Dermis blood vessel endothelial cell (primary cell): ENCODE results near the gene CX3CL1. TPM values are rescaled to one million over a fixed set of nuclear protein-coding genes. Genes with fewer than 3 reads are reported as not detected.

Source experiments
- total RNA-seq: library from RNA; depleted of rRNA; stranded (reverse); fragments of >200 nt; gene quantifications from 2 replicates; pipeline ENCODE4 v1.2.3, GENCODE V29; 2014

CX3CL1 gene
- total RNA-seq, 1 donor from 2014 or later = 31.7 TPM

Other genes starting within 250 kb of the CX3CL1 start
- 87.3 and 89.0 TPM in 2 replicates for gene PSME3IP1, start 186.5 kb upstream of the CX3CL1 start, total RNA-seq
- gene RSPRY1, start 186.2 kb upstream of the CX3CL1 start, total RNA-seq = 50.4 and 58.6 TPM in 2 replicates
- gene ARL2BP, start 127.2 kb upstream of the CX3CL1 start, total RNA-seq = 85.3 and 106 TPM in 2 replicates
- 13.8 and 16.9 TPM in 2 replicates for gene PLLP, start 87.8 kb upstream of the CX3CL1 start, total RNA-seq
- gene CCL22, start 13.7 kb upstream of the CX3CL1 start, total RNA-seq = not detected in 2 replicates
- gene CCL17, start 32.3 kb downstream of the CX3CL1 start, total RNA-seq = not detected in 2 replicates
- gene CIAPIN1, start 74.9 kb downstream of the CX3CL1 start, total RNA-seq = 70.5 and 92.1 TPM in 2 replicates
- gene COQ9, start 75.0 kb downstream of the CX3CL1 start, total RNA-seq = 55.1 and 58.7 TPM in 2 replicates
- 106 and 118 TPM in 2 replicates for gene POLR2C, start 90.2 kb downstream of the CX3CL1 start, total RNA-seq
- gene DOK4, start 114.0 kb downstream of the CX3CL1 start, total RNA-seq = 21.4 and 21.6 TPM in 2 replicates
- gene CCDC102A, start 164.1 kb downstream of the CX3CL1 start, total RNA-seq = 12.6 and 25.5 TPM in 2 replicates
- gene ADGRG5, start 170.2 kb downstream of the CX3CL1 start, total RNA-seq = not detected in 2 replicates